GM12801 (cell line): ENCODE measurements around the gene ARHGAP26.

Experiments
- TF ChIP-seq, protein P1 (sequence below): IDR thresholded peaks from one replicate; pipeline ENCODE4 v1.5.1; 2011; ENCODE audit warnings: control low read depth; ENCODE audit not compliant: insufficient read length; ENCODE audit errors: extremely low read depth

Gene ARHGAP26

DNA sequence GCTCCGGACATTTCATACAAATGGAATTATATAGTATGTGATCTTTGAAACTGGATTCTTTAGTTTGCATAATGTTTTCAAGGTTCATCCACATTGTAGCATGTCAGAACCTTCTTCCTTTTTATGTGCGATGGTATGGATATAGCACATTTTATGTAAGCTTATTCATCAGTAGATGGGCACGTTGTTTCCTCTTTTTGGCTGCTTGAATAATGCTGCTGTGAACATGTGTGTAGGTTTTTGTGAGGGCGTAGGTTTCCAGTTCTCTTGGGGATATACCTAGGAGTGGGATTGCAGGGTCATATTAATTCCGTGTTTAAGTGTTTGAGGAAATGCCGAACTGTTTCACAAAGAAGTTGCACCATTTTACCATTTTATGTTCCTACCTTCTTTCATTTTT, 445.5 kb downstream of the ARHGAP26 start:
- TF ChIP-seq, protein P1, sequence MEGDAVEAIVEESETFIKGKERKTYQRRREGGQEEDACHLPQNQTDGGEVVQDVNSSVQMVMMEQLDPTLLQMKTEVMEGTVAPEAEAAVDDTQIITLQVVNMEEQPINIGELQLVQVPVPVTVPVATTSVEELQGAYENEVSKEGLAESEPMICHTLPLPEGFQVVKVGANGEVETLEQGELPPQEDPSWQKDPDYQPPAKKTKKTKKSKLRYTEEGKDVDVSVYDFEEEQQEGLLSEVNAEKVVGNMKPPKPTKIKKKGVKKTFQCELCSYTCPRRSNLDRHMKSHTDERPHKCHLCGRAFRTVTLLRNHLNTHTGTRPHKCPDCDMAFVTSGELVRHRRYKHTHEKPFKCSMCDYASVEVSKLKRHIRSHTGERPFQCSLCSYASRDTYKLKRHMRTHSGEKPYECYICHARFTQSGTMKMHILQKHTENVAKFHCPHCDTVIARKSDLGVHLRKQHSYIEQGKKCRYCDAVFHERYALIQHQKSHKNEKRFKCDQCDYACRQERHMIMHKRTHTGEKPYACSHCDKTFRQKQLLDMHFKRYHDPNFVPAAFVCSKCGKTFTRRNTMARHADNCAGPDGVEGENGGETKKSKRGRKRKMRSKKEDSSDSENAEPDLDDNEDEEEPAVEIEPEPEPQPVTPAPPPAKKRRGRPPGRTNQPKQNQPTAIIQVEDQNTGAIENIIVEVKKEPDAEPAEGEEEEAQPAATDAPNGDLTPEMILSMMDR: no peak

DNA sequence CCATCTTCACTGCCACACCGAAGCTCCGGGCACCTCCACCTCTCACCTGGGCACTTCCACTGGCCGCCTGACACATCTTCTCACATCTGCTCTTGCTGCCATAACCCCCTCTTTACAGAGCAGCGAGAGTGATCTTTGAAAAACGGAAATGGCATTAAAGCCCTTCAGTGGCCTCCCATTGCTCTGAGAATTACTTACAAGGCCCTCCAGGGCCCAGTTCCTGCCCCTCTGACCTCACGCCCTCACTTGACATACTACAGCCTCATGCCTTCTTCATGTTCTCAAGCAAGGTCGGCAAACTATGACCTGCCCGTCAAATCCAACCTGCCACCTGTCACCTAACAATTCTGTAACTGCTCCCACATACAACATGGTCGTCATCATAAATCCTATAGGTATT, 446.0 kb downstream of the ARHGAP26 start:
- TF ChIP-seq, protein P1: no peak

DNA sequence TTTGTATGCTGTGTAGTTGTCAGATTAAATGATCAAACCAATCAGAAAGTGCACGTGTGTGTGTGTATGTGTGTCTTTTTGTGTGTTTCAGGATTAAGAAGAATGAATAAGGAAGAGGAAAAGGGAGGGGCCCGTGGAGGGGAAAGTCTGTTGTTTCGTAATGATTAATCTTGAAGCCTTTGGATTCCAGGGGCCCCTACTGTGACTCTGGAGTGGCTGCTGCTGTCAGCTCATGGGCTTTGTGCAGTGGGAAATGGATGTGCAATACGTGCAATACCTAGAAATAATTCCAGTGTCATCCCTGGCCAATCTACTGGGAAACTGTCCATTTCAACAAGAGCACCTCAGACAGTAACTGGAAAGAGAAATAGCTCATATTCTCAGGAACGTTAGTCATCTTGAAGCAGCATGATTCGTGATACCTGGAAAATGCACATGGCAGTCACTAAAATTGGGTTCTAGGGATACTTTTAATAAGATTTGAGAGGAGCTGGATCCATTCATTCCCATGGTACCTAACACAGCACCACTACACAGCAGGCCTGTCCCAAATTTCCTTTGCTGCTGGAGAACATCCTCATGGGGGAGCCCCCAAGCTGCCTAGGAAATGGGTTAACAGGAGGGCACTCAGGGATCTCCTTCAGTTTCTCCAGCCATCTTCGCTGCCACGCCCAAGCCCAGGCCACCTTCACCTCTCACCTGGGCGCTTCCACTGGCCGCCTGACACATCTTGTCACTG, 447.1 kb downstream of the ARHGAP26 start:
- TF ChIP-seq, protein P1: no peak

DNA sequence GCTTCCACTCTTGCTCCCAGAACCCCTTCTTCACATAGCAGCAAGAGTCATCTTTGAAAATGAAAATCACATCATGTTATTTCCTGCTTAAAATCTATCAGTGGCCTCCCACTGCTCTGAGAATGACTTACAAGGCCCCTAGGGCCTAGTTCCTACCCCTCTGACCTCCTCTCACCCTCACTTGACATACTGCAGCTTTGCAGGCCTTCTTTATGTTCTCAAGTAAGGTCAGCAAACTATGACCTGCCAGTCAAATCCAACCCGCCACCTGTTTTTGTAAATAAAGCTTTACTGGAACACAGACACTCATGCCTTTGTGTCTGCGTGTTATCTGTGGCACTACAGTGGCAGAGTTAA, 447.6 kb downstream of the ARHGAP26 start:
- TF ChIP-seq, protein P1: no peak

DNA sequence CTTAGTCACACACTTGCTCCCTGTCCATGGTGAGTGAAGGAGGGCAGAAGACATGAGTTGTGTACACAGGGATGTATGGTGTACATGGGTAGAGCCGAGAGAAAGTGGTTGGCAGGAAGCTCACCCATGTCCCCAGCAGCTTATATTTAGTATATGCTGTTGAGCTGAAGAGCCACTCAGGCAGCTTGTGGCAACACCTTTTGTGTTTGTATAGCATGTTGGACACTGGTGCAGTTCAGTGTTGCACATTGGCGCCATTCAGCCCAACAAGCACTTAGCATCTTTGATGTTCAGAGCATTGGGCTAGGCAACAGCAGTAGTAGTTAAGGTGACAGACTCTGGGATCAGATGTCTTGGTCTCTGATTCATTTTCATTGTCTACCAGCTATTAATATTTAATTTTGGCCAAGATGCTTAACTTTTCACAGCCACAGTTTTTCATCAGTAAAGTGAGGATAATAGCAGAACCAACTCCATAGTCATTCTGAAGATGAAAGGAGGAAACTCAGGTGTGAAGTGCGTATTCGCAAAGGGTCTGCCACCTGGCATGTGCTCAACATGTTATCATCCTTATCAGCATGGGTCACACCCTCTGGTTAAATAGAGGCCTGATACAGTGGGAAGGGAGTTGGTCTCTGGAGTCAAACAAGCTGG, 448.5 kb downstream of the ARHGAP26 start:
- TF ChIP-seq, protein P1: no peak

DNA sequence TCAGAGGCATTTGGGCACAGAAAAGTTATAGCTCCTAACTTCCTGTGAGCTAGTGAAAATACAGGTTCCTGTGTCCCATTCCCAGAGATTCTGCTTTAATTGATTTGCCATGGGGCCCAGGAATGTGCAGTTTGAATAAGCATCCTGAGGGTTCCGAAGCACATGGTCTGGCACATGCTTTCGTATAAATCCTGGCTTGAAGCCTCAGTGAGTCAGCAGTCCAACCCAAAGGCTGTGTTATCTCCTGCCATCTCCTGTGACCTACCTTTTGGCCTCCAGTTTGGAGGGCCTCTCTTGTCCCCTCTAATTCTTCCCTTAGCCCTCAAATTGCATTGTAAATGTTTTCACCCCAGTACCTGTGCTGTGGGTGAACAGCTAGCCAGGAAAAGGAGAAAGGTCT, 449.5 kb downstream of the ARHGAP26 start:
- TF ChIP-seq, protein P1: no peak

DNA sequence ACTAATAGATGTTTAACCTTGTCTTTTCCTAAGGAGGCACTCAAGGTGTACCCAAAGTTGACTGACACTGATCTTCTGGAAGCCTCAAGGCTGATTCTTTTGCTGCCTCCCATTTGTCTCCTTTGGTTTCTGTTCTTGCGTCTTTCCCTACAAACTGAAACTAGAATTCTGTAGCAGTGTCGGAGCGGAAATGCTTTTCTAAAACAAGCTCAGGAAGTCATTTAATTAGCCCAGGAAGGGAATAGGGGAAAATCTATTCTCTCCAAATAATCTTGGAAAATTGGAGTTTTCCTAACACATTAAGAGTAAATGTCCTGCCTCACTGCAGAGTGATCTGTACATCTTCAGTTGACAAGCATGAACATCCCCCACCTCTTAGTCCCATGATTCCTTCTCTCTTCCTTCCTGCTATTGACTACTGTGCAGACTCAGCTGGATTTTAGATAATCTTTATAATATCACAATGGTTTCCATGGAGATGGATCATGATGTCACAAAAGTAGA, 450.6 kb downstream of the ARHGAP26 start:
- TF ChIP-seq, protein P1: no peak
